Osteoblast (primary cell): Measurements from ENCODE around the gene CDPF1. TPM values are rescaled to one million over a fixed set of nuclear protein-coding genes. Genes with fewer than 3 reads are reported as not detected.

Experiments
- DNase-seq: peaks from one replicate; pipeline ENCODE4 v3.0.0; 2011; ENCODE audit warnings: low spot score, mixed read lengths; ENCODE audit not compliant: insufficient read length; ENCODE audit errors: missing footprints
- H2AFZ ChIP-seq: 2 replicates; pipeline ENCODE4 v1.6.0; 2011; ENCODE audit warnings: mild to moderate bottlenecking, low read length
- H3K27ac ChIP-seq: 2 replicates; pipeline ENCODE4 v1.5.1; 2011; ENCODE audit warnings: mild to moderate bottlenecking, low read depth, low read length, moderate library complexity
- H3K27me3 ChIP-seq: 2 replicates; pipeline ENCODE4 v1.6.0; 2012; ENCODE audit warnings: mild to moderate bottlenecking, control low read depth, inconsistent platforms, low read length, moderate library complexity; ENCODE audit not compliant: insufficient read depth
- H3K36me3 ChIP-seq: 2 replicates; pipeline ENCODE4 v1.5.1; 2011; ENCODE audit warnings: mild to moderate bottlenecking, low read length, control low read depth, moderate library complexity; ENCODE audit not compliant: insufficient read depth
- H3K4me1 ChIP-seq: 2 replicates; pipeline ENCODE4 v1.5.1; 2011; ENCODE audit warnings: mild to moderate bottlenecking, low read length, control low read depth, moderate library complexity; ENCODE audit not compliant: insufficient read depth
- H3K4me2 ChIP-seq: 2 replicates; pipeline ENCODE4 v1.6.0; 2011; ENCODE audit warnings: mild to moderate bottlenecking, low read length; ENCODE audit not compliant: insufficient read depth
- H3K4me3 ChIP-seq: fragments of 200-600 bp; sonication (generic); 3 replicates; pipeline ENCODE4 v1.5.1; 2012; ENCODE audit warnings: mild to moderate bottlenecking, low read length, inconsistent platforms; ENCODE audit not compliant: insufficient read depth
- H3K79me2 ChIP-seq: 2 replicates; pipeline ENCODE4 v1.6.0; 2012; ENCODE audit warnings: mild to moderate bottlenecking, low read length, control low read depth, inconsistent platforms; ENCODE audit not compliant: insufficient read depth
- H3K9me3 ChIP-seq: 2 replicates; pipeline ENCODE4 v1.5.1; 2011; ENCODE audit warnings: low read depth, low read length, control low read depth
- H4K20me1 ChIP-seq: 2 replicates; pipeline ENCODE4 v1.6.0; 2012; ENCODE audit warnings: mild to moderate bottlenecking, low read length, control low read depth; ENCODE audit not compliant: insufficient read depth
- total RNA-seq: library from RNA; depleted of rRNA; stranded (reverse); fragments of >200 nt; gene quantifications from 2 replicates; pipeline ENCODE4 v1.2.3, GENCODE V29; 2012
- TF ChIP-seq, protein P1 (sequence below): IDR thresholded peaks from 2 replicates; pipeline ENCODE4 v1.5.1; 2011; ENCODE audit warnings: mild to moderate bottlenecking, low read depth, low read length, moderate library complexity; ENCODE audit errors: extremely low read depth

CDPF1 gene
- total RNA-seq, 1 donor: 12.7 TPM

GRCh38 chr22:46233231-46233630 is 16.9 kb downstream of the CDPF1 start:
- Histone ChIP-seq H3K79me2 (no peaks in the 10 kb centered on the region), H3K9me3 (no peaks in the 10 kb centered on the region), H3K4me2 (peak overlapping the region; percentile 67), H3K4me1 (peaks cover 8% of the 10 kb centered on the region), H3K4me3 (peak overlapping the region; percentile 46), H2AFZ (no peak overlapping the region), H3K27ac (peak overlapping the region; percentile 34), H4K20me1 (no peaks in the 10 kb centered on the region), H3K36me3 (peaks cover 12% of the 10 kb centered on the region), H3K27me3 (no peaks in the 10 kb centered on the region)
- TF ChIP-seq, protein P1, sequence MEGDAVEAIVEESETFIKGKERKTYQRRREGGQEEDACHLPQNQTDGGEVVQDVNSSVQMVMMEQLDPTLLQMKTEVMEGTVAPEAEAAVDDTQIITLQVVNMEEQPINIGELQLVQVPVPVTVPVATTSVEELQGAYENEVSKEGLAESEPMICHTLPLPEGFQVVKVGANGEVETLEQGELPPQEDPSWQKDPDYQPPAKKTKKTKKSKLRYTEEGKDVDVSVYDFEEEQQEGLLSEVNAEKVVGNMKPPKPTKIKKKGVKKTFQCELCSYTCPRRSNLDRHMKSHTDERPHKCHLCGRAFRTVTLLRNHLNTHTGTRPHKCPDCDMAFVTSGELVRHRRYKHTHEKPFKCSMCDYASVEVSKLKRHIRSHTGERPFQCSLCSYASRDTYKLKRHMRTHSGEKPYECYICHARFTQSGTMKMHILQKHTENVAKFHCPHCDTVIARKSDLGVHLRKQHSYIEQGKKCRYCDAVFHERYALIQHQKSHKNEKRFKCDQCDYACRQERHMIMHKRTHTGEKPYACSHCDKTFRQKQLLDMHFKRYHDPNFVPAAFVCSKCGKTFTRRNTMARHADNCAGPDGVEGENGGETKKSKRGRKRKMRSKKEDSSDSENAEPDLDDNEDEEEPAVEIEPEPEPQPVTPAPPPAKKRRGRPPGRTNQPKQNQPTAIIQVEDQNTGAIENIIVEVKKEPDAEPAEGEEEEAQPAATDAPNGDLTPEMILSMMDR: no peak
- peak; percentile 96 for DNase-seq

- H3K9me3 ChIP-seq: no peaks in the 10 kb centered on the region
- H3K36me3 ChIP-seq: peaks cover 11% of the 10 kb centered on the region
- H4K20me1 ChIP-seq: no peaks in the 10 kb centered on the region
- peaks cover 8% of the 10 kb centered on the region for H3K4me1 ChIP-seq
- TF ChIP-seq, protein P1: no peak
- no peaks in the 10 kb centered on the region for H3K27me3 ChIP-seq
- H2AFZ ChIP-seq: no peak overlapping the region
- H3K4me3 ChIP-seq: no peak overlapping the region
- H3K79me2 ChIP-seq: no peaks in the 10 kb centered on the region
- H3K27ac ChIP-seq: no peak overlapping the region
- no peak for DNase-seq
- H3K4me2 ChIP-seq: no peak overlapping the region
Measured at GRCh38 chr22:46230262-46230901, 19.7 kb downstream of the CDPF1 start.

DNA sequence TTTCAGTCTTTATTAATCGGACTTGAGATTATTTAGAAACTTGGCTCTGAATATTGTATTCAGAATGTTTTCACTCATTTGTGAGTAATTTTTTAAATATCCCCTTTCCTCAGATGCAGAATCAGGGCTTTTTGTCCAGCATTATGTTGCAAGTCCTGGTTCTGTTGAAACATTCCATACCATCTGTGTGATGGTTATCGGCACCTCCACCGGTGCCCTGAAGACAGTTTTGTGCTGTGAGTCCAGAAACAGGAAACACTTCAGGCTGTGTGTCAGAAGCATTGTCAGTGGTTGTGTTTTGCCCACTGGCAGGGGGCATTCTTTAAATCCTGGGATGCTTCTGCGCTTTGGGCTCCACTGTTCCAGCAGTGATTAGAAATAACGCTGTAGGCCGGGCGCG is 20.4 kb downstream of the CDPF1 start:
- no peaks in the 10 kb centered on the region for H4K20me1 ChIP-seq
- no peaks in the 10 kb centered on the region for H3K9me3 ChIP-seq
- no peak overlapping the region for H2AFZ ChIP-seq
- no peaks in the 10 kb centered on the region for H3K79me2 ChIP-seq
- no peak overlapping the region for H3K4me3 ChIP-seq
- TF ChIP-seq, protein P1: no peak
- H3K36me3 ChIP-seq: peaks cover 8% of the 10 kb centered on the region
- H3K27me3 ChIP-seq: no peaks in the 10 kb centered on the region
- no peak overlapping the region for H3K27ac ChIP-seq
- DNase-seq: no peak
- peaks cover 8% of the 10 kb centered on the region for H3K4me1 ChIP-seq
- H3K4me2 ChIP-seq: no peak overlapping the region

- no peak overlapping the region for H3K27ac ChIP-seq
Measured at GRCh38 chr22:46226577-46226976, 23.5 kb downstream of the CDPF1 start.

More at GRCh38 chr22:46226577-46226976, 23.5 kb downstream of the CDPF1 start:
- no peak for DNase-seq
- H4K20me1 ChIP-seq: no peaks in the 10 kb centered on the region
- no peak overlapping the region for H3K4me2 ChIP-seq
- H3K27me3 ChIP-seq: no peaks in the 10 kb centered on the region
- H3K4me3 ChIP-seq: no peak overlapping the region
- no peak overlapping the region for H2AFZ ChIP-seq
- no peaks in the 10 kb centered on the region for H3K4me1 ChIP-seq
- H3K36me3 ChIP-seq: peaks cover 7% of the 10 kb centered on the region
- TF ChIP-seq, protein P1: no peak
- no peaks in the 10 kb centered on the region for H3K9me3 ChIP-seq
- H3K79me2 ChIP-seq: no peaks in the 10 kb centered on the region
